HepG2 (cell line): ENCODE results near the gene GAREM1. TPM values are rescaled to one million over a fixed set of nuclear protein-coding genes. Genes with fewer than 3 reads are reported as not detected.

Source experiments
- FOXK2 ChIP-seq: fragments of 450-650 bp; IDR thresholded peaks from 2 replicates; pipeline ENCODE4 v1.6.1; 2016
- HMG20A ChIP-seq: IDR thresholded peaks from 2 replicates; pipeline ENCODE4 v1.6.1; 2016; ENCODE audit warnings: borderline replicate concordance
- MTF1 ChIP-seq: sonication (generic); formaldehyde crosslinking; IDR thresholded peaks from 2 replicates; pipeline ENCODE4 v1.5.0; 2020; ENCODE audit warnings: missing genetic modification reagents
- SALL2 ChIP-seq: sonication (generic); formaldehyde crosslinking; IDR thresholded peaks from 2 replicates; pipeline ENCODE4 v1.8.1; 2023; ENCODE audit warnings: mild to moderate bottlenecking, missing genetic modification reagents, inconsistent platforms
- SOX13 ChIP-seq, 3 experiments: fragments of 450-650 bp in 1 of 3; sonication (generic) in 1 of 3; formaldehyde crosslinking in 1 of 3; IDR thresholded peaks in 2 of 3; conservative IDR thresholded peaks in 1 of 3; 2 replicates each; pipeline versions ENCODE4 v1.5.0 to v1.6.1; 2016 to 2020; ENCODE audit warnings: antibody characterized with exemption in 1 of 3, mild to moderate bottlenecking in 1 of 3, missing compliant biosample characterization in 1 of 3, missing genetic modification reagents in 1 of 3, moderate library complexity in 1 of 3
- TBP ChIP-seq: sonication (generic); formaldehyde crosslinking; IDR thresholded peaks from 2 replicates; pipeline ENCODE4 v1.5.0; 2020; ENCODE audit warnings: missing genetic modification reagents
- ZNF121 ChIP-seq: sonication (generic); formaldehyde crosslinking; IDR thresholded peaks from 2 replicates; pipeline ENCODE4 v1.5.0; 2020; ENCODE audit warnings: mild to moderate bottlenecking, missing genetic modification reagents
- ZNF552 ChIP-seq: sonication (generic); formaldehyde crosslinking; IDR thresholded peaks from 2 replicates; pipeline ENCODE4 v1.9.0; 2022; ENCODE audit warnings: missing genetic modification reagents, mild to moderate bottlenecking, borderline replicate concordance
- ZNF737 ChIP-seq: sonication (generic); formaldehyde crosslinking; IDR thresholded peaks from 2 replicates; pipeline ENCODE4 v1.5.0; 2020; ENCODE audit warnings: missing genetic modification reagents, mild to moderate bottlenecking, borderline replicate concordance
- ZNF83 ChIP-seq: sonication (generic); formaldehyde crosslinking; IDR thresholded peaks from 2 replicates; pipeline ENCODE4 v1.4.0; 2020; ENCODE audit warnings: missing genetic modification reagents, mild to moderate bottlenecking, borderline replicate concordance
- polyA plus RNA-seq, 8 experiments: library from polyadenylated mRNA; depleted of rRNA in 3 of 8; stranded (reverse) in 7 of 8; unstranded in 1 of 8; fragments of >200 nt; fragmentation: Illumina TruSeq in 4 of 8; extraction: Trizol in 4 of 8; gene quantifications; 2 replicates each; pipeline versions ENCODE4 v1.2.1 to v1.2.3, GENCODE V29; 2011 to 2016; ENCODE audit warnings: low read depth in 4 of 8, missing spikeins in 1 of 8, mixed read lengths in 1 of 8; ENCODE audit not compliant: insufficient read depth in 1 of 8
- total RNA-seq, 5 experiments: library from RNA; depleted of rRNA; stranded (reverse); fragments of >200 nt; fragmentation: Illumina TruSeq; extraction: Trizol; gene quantifications; 2 replicates each; pipeline ENCODE4 v1.2.3, GENCODE V29; 2016; ENCODE audit warnings: low read depth in 1 of 5
- TF ChIP-seq, protein P1 (sequence below): sonication (generic); formaldehyde crosslinking; conservative IDR thresholded peaks from 2 replicates; pipeline ENCODE4 v1.4.0; 2020; ENCODE audit warnings: missing genetic modification reagents
- TF ChIP-seq, protein P2 (sequence below): sonication (generic); formaldehyde crosslinking; IDR thresholded peaks from 2 replicates; pipeline ENCODE4 v1.8.0; 2023; ENCODE audit warnings: mild to moderate bottlenecking, missing genetic modification reagents
- TF ChIP-seq, protein P3 (sequence below): sonication (generic); formaldehyde crosslinking; IDR thresholded peaks from 2 replicates; pipeline ENCODE4 v1.5.0; 2020; ENCODE audit warnings: mild to moderate bottlenecking, missing genetic modification reagents
- TF ChIP-seq, protein P4 (sequence below): IDR thresholded peaks from 2 replicates; pipeline ENCODE4 v1.6.1; 2012; ENCODE audit warnings: inconsistent platforms
- TF ChIP-seq, protein P5 (sequence below): sonication (generic); formaldehyde crosslinking; IDR thresholded peaks from 2 replicates; pipeline ENCODE4 v1.9.0; 2022; ENCODE audit warnings: low read depth, missing genetic modification reagents
- TF ChIP-seq, protein P6 (sequence below): IDR thresholded peaks from 2 replicates; pipeline ENCODE4 v1.6.1; 2016; ENCODE audit warnings: low read depth, borderline replicate concordance

Gene GAREM1
- total and polyA plus RNA-seq, 2 of the 13 experiments (the other 11 are each of a cell fraction or from before 2014, with no cell fraction given): 2.5 to 2.9 TPM

DNA sequence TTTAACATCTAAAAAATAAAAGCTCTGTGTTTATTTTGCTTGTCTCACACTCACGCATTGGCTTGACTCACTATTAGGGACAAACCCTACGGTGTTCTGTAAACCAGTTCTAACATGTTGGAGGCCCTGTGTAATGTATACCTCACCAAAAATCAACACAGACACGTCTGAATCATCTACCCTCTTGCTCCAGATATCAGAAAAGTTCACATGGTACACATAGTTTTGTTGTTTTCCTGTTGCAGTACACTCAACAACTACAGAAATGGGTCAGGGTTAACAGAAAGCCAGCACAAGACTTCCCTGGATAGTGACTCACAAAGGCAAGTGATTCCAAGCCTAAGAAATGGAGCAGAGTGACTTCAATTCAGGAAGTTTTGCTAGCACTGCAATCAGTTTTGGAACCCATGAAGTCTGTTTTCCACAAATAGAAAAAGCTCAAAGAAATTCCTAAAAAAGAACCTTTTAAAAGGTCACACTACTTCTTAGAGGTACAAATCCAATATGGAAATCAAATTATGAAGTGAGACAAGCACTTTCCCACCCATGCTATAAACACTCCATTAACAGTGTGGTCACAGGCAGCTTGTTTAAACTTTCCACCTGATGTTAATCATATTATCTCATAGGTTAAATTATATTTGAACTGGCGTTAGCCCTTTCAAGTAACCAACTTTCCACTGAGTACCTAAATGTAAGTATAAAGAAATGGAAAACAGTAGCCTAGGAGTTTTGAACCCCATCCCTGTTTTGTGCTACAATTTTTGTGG lies 87.4 kb downstream of the GAREM1 start (continued):
- TF ChIP-seq, protein P1, sequence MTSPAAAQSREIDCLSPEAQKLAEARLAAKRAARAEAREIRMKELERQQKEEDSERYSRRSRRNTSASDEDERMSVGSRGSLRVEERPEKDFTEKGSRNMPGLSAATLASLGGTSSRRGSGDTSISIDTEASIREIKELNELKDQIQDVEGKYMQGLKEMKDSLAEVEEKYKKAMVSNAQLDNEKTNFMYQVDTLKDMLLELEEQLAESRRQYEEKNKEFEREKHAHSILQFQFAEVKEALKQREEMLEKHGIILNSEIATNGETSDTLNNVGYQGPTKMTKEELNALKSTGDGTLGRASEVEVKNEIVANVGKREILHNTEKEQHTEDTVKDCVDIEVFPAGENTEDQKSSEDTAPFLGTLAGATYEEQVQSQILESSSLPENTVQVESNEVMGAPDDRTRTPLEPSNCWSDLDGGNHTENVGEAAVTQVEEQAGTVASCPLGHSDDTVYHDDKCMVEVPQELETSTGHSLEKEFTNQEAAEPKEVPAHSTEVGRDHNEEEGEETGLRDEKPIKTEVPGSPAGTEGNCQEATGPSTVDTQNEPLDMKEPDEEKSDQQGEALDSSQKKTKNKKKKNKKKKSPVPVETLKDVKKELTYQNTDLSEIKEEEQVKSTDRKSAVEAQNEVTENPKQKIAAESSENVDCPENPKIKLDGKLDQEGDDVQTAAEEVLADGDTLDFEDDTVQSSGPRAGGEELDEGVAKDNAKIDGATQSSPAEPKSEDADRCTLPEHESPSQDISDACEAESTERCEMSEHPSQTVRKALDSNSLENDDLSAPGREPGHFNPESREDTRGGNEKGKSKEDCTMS (CRISPR knock-in tag): no peak
- no peak for TF ChIP-seq ZNF737 (CRISPR knock-in tag)
- no peak for TF ChIP-seq ZNF83 (CRISPR knock-in tag)
- peak; percentile 69 for TF ChIP-seq FOXK2
- TF ChIP-seq, protein P2, sequence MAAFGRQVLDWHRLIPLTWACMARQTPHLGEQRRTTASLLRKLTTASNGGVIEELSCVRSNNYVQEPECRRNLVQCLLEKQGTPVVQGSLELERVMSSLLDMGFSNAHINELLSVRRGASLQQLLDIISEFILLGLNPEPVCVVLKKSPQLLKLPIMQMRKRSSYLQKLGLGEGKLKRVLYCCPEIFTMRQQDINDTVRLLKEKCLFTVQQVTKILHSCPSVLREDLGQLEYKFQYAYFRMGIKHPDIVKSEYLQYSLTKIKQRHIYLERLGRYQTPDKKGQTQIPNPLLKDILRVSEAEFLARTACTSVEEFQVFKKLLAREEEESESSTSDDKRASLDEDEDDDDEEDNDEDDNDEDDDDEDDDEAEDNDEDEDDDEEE: no peak
- TF ChIP-seq, protein P3, sequence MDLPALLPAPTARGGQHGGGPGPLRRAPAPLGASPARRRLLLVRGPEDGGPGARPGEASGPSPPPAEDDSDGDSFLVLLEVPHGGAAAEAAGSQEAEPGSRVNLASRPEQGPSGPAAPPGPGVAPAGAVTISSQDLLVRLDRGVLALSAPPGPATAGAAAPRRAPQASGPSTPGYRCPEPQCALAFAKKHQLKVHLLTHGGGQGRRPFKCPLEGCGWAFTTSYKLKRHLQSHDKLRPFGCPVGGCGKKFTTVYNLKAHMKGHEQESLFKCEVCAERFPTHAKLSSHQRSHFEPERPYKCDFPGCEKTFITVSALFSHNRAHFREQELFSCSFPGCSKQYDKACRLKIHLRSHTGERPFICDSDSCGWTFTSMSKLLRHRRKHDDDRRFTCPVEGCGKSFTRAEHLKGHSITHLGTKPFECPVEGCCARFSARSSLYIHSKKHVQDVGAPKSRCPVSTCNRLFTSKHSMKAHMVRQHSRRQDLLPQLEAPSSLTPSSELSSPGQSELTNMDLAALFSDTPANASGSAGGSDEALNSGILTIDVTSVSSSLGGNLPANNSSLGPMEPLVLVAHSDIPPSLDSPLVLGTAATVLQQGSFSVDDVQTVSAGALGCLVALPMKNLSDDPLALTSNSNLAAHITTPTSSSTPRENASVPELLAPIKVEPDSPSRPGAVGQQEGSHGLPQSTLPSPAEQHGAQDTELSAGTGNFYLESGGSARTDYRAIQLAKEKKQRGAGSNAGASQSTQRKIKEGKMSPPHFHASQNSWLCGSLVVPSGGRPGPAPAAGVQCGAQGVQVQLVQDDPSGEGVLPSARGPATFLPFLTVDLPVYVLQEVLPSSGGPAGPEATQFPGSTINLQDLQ (CRISPR knock-in tag): no peak
- TF ChIP-seq, protein P4, sequence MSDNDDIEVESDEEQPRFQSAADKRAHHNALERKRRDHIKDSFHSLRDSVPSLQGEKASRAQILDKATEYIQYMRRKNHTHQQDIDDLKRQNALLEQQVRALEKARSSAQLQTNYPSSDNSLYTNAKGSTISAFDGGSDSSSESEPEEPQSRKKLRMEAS: no peak
- TF ChIP-seq HMG20A (CRISPR knock-in tag): peak; percentile 85; the same call in 1 of the 2 replicates
- TF ChIP-seq TBP (CRISPR knock-in tag): no peak
- no peak for TF ChIP-seq ZNF121 (CRISPR knock-in tag)
- TF ChIP-seq, protein P5, sequence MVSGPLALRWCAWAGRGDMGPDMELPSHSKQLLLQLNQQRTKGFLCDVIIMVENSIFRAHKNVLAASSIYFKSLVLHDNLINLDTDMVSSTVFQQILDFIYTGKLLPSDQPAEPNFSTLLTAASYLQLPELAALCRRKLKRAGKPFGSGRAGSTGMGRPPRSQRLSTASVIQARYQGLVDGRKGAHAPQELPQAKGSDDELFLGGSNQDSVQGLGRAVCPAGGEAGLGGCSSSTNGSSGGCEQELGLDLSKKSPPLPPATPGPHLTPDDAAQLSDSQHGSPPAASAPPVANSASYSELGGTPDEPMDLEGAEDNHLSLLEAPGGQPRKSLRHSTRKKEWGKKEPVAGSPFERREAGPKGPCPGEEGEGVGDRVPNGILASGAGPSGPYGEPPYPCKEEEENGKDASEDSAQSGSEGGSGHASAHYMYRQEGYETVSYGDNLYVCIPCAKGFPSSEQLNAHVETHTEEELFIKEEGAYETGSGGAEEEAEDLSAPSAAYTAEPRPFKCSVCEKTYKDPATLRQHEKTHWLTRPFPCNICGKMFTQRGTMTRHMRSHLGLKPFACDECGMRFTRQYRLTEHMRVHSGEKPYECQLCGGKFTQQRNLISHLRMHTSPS (CRISPR knock-in tag): no peak
- TF ChIP-seq SOX13 (IDR thresholded peaks at IDR 0.05): no peak
- peak in 1 of 2 experiments; percentile 19; a peak in 1 of 4 replicates for TF ChIP-seq SOX13 (CRISPR knock-in tag; conservative IDR thresholded peaks at IDR 0.05 in 1 of 2, IDR thresholded peaks at IDR 0.05 in 1 of 2)
- no peak for TF ChIP-seq MTF1 (CRISPR knock-in tag)
- TF ChIP-seq ZNF552: no peak
- no peak for TF ChIP-seq SALL2
- TF ChIP-seq, protein P6, sequence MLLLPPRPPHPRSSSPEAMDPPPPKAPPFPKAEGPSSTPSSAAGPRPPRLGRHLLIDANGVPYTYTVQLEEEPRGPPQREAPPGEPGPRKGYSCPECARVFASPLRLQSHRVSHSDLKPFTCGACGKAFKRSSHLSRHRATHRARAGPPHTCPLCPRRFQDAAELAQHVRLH (CRISPR knock-in tag): no peak
